Measurements from ENCODE around the gene ZBED2.

DNA sequence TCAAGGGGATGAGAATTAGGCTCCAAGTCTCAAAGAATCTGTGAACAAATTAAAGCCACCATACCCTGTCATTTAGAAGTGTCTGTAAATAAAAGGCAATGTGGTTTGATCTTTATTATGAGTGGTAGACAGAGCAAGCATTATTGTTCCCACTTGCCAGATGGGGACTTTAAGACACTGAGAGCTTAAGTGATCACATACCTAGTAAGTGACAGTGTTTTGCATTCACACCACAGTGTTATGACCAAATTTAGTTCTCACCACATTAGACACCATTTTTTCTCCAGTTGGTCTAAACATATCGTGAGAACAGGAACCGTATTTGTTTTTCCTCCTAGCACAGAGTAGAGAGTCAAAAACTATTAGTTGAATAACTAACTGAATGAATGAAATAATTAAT is 13.2 kb upstream of the ZBED2 start:
- TF ChIP-seq ELF3 (CRISPR knock-in tag; IDR thresholded peaks at IDR 0.05), result no peak
- no peak for TF ChIP-seq ZNF670 (CRISPR knock-in tag; IDR thresholded peaks at IDR 0.05; ENCODE audit: borderline replicate concordance)
- TF ChIP-seq ZBTB8A (CRISPR knock-in tag; IDR thresholded peaks at IDR 0.05; ENCODE audit: borderline replicate concordance, low read depth), result no peak
- TF ChIP-seq, protein P1, sequence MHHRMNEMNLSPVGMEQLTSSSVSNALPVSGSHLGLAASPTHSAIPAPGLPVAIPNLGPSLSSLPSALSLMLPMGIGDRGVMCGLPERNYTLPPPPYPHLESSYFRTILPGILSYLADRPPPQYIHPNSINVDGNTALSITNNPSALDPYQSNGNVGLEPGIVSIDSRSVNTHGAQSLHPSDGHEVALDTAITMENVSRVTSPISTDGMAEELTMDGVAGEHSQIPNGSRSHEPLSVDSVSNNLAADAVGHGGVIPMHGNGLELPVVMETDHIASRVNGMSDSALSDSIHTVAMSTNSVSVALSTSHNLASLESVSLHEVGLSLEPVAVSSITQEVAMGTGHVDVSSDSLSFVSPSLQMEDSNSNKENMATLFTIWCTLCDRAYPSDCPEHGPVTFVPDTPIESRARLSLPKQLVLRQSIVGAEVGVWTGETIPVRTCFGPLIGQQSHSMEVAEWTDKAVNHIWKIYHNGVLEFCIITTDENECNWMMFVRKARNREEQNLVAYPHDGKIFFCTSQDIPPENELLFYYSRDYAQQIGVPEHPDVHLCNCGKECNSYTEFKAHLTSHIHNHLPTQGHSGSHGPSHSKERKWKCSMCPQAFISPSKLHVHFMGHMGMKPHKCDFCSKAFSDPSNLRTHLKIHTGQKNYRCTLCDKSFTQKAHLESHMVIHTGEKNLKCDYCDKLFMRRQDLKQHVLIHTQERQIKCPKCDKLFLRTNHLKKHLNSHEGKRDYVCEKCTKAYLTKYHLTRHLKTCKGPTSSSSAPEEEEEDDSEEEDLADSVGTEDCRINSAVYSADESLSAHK (CRISPR knock-in tag; IDR thresholded peaks at IDR 0.05; ENCODE audit: borderline replicate concordance), result no peak
- TF ChIP-seq, protein P2, sequence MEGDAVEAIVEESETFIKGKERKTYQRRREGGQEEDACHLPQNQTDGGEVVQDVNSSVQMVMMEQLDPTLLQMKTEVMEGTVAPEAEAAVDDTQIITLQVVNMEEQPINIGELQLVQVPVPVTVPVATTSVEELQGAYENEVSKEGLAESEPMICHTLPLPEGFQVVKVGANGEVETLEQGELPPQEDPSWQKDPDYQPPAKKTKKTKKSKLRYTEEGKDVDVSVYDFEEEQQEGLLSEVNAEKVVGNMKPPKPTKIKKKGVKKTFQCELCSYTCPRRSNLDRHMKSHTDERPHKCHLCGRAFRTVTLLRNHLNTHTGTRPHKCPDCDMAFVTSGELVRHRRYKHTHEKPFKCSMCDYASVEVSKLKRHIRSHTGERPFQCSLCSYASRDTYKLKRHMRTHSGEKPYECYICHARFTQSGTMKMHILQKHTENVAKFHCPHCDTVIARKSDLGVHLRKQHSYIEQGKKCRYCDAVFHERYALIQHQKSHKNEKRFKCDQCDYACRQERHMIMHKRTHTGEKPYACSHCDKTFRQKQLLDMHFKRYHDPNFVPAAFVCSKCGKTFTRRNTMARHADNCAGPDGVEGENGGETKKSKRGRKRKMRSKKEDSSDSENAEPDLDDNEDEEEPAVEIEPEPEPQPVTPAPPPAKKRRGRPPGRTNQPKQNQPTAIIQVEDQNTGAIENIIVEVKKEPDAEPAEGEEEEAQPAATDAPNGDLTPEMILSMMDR (CRISPR knock-in tag; IDR thresholded peaks at IDR 0.05), result no peak
- TF ChIP-seq, protein P3, sequence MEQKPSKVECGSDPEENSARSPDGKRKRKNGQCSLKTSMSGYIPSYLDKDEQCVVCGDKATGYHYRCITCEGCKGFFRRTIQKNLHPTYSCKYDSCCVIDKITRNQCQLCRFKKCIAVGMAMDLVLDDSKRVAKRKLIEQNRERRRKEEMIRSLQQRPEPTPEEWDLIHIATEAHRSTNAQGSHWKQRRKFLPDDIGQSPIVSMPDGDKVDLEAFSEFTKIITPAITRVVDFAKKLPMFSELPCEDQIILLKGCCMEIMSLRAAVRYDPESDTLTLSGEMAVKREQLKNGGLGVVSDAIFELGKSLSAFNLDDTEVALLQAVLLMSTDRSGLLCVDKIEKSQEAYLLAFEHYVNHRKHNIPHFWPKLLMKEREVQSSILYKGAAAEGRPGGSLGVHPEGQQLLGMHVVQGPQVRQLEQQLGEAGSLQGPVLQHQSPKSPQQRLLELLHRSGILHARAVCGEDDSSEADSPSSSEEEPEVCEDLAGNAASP (CRISPR knock-in tag; IDR thresholded peaks at IDR 0.05; ENCODE audit: borderline replicate concordance), result no peak
- TF ChIP-seq ZZZ3 (CRISPR knock-in tag; IDR thresholded peaks at IDR 0.05; ENCODE audit: borderline replicate concordance), result no peak
- no peak for TF ChIP-seq FOSL1 (CRISPR knock-in tag; IDR thresholded peaks at IDR 0.05; ENCODE audit: borderline replicate concordance)
- no peak for TF ChIP-seq RBFOX2 (IDR thresholded peaks at IDR 0.05; ENCODE audit: low read depth, low read length)
- no peak for TF ChIP-seq ADNP (CRISPR knock-in tag; IDR thresholded peaks at IDR 0.05)
